ENCODE results near the gene DNAJB6.

- TF ChIP-seq CTCF (IDR thresholded peaks at IDR 0.05) (no peak), EP300 (IDR thresholded peaks at IDR 0.05) (no peak), POLR2A (IDR thresholded peaks at IDR 0.05) (no peak)
Measured at GRCh38 chr7:157425761-157426160, 89.0 kb downstream of the DNAJB6 start.
